GM21786 (cell line): ENCODE data around the gene EED.
A peak's percentile ranks its signal among the peaks of the same experiment; 100 is the strongest.
"Not testable (repeated sequence)": the region's sequence is repeated elsewhere in the genome, so short reads cannot be mapped to it uniquely, and the experiment has no call there.

Experiments used
- ATAC-seq: cut with Tn5 transposase; IDR thresholded peaks from one replicate; pipeline ENCODE4 v1.9.1; 2021; ENCODE audit not compliant: unreplicated experiment

EED gene

DNA sequence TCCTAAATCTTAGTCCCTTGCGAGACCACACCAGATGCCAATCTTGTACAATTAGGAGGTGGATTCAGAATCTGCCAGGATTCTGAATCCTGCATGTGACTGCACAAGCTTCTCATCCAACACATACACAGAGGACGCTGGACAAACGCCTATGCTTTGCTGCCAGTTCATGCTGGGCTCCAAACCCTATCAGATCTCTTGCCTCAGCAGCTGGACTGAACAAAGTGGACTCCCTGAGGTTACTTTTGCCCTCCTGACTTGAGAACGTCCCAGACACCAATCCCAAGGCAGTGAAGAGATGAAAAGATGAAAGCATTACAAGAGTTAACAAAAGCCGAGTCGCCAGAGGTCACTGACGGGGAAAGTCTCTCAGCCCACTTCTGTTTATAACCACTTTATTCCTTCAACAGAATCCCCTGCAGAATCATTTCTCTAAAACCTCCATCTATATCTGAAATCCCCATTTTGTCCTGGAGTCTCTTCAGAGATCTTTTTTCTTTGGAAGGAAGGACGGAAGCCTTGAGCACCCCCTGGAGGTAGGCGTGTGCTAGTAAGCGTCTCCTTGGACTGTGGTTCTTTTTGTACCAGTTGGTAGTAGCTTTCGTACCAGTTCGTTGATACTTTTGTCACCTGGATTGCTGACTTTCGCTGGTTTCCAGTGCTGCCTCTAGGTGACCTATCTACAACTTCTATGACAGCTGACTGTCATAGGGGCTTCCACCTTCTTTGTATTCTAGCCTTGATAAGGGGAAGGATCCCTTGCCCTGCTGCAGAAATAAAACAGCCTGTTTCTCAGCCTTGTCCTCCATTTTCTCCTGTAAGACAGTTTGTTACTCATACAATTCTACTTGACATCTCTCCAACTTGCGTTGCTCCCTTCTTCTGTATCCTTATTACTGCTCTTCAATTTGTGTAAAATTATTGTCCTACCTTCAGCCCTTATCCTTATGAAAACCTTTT lies 26.1 kb upstream of the EED start:
- ATAC-seq = peak; percentile 37

DNA sequence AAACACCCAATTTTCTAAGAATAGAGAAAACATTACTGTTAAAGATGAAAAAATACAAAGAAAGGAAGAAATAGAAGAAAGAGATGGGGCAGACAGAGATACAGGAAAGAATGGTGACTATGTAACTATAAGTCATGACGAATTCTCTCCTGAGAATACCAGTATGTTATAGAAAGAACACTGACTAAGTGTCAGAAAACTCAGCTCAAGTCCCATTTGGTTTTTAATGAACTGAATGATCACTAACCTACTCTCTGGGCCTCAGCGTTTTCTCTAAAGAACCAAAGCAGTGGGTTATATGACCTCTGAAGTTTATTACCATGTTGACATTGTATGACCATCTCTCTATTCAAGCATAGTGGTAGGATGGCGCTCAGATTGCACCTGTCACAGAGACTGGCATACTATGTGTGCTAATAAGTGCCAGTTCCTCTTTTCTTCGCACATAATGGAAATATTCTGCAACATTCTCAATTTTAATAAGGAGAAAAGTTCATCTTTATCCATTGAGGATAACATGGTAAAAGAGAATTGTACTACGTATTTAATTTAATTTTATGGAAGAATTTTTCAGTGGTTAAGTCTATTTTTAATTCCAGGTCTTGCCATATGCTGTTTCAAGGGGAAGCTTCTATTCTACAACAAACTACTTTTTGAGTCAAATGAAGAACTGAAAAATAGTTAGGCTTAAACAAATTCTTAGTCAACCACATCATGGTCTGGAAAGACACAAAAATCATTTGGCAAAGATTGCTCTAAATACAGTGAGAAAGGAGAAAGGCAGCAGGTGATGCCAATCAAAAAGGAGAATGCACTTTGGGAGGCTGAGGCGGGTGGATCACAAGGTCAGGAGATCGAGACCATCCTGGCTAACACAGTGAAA lies 25.0 kb upstream of the EED start:
- ATAC-seq = peak; percentile 73

DNA sequence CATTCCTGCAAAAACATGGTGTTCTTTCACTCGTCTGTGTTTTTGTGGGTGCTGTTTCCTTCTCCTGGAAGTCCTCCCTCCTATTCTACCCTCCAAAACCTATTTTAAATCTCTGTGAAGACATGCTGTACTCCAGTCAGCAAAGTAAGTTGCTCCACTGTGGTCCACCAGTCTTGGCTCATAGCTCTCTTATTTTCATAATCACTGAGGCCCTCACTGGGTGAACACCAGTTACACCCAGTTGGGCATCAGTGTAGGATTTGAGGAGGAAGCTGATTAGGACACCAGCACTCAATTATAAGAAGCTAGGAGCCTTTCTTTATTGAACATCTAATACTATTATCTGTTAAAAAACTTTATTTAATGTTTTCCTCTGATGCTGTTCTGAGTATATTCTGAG lies 23.9 kb upstream of the EED start:
- no peak for ATAC-seq

DNA sequence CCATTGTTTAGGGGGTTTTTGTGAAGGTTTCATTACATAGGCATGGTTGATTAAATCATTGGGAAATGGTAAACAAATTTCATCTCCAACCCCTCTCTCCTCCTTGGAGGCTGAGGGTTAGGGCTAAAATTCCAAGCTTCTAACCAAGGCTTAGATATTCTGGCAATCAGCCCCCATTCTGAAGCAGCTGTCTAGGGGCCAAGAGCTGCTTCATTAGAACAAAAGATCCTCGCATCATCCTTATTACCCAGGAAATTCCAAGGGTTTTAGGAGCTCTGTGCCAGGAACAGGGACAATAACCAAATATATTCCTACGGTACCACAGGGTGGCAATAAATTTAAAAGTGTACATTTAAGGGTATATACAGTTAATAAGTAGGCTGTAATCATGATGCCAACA lies 22.5 kb upstream of the EED start:
- no peak for ATAC-seq

DNA sequence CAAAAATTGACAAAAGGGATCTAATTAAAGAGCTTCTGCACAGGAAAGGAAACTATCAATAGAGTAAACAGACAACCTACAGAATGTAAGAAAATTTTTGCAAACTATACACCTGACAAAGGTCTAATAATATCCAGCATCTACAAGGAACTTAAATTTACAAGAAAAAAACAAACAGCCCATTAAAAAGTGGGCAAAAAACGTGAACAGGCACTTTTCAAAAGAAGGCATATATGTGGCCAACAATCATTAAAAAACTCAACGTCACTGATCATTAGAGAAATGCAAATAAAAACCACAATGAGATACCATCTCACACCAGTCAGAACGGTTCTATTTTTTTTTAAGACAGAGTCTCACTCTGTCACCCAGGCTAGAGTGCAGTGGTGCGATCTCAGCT lies 20.0 kb upstream of the EED start:
- ATAC-seq = not testable (repeated sequence)

DNA sequence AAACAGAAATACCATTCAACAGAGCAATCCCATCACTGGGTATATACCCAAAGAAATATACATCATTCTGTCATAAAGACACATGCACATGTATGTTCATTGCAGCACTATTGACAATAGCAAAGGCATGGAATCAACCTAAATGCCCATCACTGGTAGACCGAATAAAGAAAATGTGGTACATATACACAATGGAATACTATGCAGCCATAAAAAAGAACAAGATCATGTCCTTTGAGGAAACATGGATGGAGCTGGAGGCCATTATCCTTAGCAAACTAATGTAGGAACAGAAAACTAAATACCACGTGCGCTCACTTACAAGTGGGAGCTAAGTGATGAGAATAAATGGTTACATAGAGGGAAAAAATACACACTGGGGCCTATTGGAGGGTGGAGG lies 19.2 kb upstream of the EED start:
- not testable (repeated sequence) for ATAC-seq

DNA sequence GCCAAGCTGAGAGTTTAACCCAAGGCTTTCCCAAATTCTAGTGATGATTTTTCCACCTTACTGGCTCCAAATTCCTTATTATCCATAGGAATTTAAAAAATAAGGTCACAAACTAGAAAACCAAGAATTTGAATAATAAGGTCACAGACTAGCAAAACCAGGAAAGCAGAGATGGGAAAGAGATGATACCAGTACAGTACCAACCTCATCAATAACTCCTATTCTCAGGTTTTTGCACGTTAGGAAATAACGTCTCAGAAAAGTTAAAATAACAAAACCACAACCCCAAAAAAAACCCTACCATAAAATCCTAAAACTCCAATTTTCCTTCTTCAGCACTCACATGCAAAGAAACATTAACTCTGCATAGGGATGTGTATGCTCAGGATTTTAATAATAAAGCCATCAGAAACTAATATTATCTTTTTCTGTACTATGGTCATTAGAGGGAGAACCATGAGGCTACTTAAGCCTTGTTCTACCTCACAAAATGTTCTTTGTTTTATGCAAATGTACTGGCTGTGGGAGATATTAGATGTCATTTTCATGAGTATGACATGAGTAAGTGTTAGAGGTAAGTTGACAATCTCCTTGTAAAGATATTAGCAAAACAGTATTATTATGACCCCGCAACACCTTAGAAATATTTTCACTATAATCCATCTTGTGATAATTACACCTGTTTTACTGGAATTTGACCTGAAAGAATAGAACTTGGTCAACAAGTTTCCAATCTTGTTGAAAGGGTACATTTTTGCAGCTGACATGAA lies 16.1 kb upstream of the EED start:
- ATAC-seq = no peak

DNA sequence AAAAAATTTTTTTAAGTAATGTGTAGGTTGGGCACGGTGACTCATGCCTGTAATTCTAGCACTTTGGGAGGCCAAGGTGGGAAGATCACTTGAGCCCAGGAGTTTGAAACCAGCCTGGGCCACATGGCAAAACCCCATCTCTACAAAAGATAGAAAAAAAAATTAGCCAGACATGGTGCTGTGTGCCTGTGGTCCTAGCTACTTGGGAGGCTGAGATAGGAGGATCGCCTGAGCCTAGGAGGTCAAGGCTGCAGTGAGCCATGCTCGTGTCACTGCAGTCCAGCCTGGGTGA lies 15.6 kb upstream of the EED start:
- not testable (repeated sequence) for ATAC-seq

DNA sequence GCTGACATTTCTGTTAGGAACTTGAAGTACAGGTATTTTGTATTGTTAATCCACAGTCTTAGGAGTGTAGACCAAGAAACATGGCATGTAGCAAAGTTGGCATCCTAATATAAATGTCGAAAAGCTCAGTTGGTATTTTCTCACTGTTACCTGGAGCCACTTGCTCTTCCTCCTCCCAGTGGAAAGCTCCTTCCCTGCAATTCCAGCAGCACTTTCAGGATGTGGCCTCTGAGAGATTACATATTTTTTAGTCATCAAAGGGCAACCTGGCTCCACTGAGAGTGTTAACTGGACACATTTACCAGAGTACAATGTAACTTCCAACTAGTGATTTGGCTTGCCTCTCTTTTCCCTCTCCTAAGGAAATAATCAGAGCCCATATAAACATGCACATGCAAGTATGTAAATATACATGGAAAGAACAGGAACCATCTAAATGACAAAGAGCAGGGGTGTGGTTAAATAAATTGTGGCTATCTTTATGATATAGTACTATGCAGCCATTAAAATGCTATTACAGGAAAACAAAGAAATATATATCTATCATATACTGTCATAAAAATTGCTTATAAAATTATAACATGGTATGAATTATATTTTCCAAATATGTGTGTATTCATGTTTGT lies 14.3 kb upstream of the EED start:
- ATAC-seq = no peak

DNA sequence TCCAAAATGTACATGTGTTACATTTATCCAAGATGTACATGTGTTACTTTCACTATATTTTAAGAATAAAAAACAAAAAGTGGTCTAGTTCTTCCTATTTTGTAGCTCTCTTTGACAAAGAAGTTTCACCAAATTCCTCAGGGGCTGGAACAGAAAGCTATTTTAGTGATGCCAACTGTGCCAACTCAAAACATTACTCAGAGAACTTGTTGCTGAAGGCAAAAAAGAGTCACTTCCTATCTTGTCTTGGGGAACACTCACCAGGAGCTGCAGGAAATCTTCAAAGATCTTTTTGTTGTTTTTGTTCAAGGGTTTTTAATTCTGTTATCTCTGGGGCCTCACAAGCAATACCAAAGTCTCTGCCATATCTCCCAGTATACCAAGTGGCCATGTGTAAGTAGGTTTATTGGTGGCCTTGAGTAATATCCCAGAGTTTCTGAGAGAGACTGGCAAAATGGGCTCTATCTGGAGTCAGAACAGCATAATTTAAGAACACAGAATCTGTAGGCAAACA lies 13.6 kb upstream of the EED start:
- no peak for ATAC-seq

DNA sequence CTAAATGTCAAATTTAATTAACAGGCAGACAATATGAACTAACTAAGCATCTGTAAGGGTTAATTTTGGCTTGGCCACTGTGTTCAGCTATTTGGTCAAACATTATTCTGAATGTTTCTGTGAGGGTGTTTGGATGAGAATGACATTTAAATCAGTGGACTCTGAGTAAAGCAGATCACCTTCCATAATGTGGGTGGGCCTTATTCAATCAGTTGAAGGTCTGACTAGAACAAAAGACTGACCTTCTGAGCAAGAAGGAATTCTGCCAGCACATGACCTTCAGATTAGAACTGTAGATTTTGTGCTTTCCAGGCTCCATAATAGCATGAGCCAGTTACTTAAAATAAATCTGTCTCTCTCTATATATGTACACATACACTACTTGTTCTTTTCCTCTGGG lies 12.0 kb upstream of the EED start:
- ATAC-seq = no peak

DNA sequence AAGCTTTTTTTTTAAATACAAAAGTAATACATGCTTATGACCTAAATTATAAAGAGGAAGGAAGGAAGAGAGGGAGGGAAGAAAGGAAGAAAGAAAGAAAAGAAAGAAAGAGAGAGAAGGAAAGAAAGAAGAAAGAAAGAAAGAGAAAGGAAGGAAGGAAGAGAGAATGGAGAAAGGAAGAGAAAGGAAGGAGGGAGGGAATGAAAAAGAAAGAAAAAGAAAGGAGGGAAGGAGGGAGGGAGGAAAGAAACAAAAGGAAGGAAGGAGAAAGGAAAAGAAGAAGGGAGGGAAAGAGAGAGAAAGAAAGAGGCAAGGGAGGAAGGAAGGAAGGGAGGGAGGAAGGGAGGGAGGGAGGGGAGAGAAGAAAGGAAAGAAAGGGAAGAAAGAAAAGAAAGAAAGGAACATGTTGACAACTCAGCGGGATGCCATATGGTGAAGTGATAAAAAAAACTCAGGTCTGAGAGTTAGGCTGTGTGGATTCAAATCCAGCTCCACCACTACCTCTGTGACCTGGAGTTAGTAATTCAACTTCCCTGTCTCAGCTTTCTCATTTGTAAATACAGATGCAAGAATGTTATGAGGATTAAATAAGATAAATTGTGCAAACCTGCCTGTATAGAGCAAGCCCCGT lies 9.6 kb upstream of the EED start:
- no peak for ATAC-seq

DNA sequence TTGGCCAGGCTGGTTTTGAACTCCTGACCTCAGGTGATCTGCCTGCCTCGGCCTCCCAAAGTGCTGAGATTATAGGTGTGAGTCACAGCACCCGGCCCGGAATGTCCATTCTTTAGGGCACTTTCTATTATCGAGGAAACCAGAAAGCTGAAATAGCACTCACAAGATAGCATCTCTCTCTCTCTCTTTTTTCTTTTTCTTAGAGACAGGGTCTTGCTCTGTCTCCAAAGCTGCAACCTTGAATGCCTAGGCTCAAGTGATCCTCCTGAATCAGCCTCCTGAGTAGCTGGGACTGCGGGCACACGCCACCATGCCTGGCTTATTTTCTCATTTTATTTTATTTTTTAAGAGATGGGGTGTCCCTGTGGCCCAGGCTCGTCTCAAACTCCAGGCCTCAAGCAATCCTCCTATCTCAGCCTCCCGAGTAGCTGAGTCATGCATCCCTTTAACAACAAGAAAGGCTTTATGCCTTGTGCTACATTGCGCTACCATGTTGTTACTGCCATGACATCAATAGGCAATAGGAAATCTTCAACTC lies 7.2 kb upstream of the EED start:
- no peak for ATAC-seq

DNA sequence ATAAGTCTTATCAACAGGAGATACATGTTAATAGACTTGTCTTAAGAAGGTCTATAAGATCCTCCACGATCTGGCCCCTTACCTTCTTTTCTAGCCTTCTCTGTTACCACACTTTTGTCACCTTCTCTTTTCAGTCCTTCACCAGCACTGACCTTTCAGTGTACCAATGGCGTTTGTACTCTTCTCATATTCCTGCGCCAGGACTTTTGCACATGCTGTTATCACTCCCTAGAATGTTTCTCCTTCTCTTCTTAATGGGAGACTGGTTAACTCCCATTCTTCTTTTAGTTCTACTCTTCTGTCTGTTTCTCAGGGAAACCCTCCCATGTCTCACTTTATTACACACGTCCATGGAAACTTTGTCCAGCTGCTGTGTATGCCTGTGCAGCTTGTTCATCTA lies 4.4 kb upstream of the EED start:
- ATAC-seq = no peak

DNA sequence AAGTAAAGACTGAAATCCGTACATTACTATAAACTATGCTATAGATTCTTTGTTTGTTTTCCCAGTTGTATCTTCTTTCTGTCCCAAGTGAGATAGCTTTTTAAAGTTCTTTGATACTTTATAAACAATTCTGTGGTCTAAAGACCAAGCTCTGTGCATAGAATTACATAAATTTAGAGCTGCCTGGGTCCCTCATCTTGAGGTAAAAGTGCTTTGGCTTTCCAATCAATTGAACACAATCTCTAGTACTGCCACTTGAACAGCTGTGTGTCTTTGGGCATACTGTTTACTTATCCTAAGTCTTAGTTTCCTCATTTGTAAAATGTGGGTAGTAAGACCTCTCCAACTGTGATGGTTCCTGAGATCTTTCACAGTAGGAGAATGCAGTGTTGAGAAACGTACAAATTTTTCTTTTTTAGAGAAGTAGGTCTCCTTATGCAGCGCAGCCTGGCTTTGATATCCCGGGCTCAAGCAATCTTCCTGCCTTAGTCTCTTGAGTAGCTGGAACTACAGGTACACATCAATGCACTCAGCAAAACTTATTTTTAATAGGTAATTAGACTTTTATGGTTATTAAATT lies 2.5 kb upstream of the EED start:
- no peak for ATAC-seq

DNA sequence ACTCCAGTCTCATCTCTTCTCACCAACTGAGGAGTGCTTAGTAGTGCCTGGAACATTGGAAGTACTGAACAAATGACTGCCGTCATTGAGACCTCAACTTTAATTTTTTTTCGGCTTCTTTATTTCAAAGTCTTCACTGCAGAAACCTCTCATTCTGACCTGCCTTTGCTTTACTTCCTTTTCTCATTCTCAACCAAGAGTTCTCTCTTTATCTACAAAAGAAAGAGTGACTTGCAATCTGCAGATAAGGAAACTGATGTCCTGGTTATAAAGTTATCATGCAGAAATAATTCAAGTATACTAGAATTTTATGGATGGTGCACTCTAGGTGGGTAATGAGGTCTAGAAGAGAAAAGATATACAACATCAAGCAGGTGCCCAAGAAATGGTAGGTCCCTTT lies 1.2 kb upstream of the EED start:
- no peak for ATAC-seq

DNA sequence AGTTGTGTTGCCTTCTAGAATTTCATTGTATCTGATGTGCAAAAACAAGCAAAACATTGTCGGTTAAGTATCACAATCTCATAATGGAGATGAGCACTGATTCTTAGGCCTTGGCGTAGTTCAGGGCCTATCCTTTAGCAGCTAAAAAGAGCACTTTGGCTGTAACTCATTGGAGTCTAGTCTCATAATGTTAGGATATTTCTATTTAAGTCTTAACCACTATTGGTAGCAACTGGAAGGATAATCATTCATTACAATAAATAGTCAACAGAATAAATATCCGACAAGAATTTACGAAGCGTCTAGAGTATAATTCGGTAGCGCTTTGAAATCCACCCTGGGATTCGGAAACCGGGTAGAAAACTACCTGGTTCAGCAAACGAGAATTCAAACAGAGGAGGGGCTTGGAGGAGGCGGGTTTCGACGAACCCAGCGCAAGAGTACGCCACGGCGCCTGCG lies 461 bp upstream of the EED start:
- ATAC-seq = peak; percentile 74

DNA sequence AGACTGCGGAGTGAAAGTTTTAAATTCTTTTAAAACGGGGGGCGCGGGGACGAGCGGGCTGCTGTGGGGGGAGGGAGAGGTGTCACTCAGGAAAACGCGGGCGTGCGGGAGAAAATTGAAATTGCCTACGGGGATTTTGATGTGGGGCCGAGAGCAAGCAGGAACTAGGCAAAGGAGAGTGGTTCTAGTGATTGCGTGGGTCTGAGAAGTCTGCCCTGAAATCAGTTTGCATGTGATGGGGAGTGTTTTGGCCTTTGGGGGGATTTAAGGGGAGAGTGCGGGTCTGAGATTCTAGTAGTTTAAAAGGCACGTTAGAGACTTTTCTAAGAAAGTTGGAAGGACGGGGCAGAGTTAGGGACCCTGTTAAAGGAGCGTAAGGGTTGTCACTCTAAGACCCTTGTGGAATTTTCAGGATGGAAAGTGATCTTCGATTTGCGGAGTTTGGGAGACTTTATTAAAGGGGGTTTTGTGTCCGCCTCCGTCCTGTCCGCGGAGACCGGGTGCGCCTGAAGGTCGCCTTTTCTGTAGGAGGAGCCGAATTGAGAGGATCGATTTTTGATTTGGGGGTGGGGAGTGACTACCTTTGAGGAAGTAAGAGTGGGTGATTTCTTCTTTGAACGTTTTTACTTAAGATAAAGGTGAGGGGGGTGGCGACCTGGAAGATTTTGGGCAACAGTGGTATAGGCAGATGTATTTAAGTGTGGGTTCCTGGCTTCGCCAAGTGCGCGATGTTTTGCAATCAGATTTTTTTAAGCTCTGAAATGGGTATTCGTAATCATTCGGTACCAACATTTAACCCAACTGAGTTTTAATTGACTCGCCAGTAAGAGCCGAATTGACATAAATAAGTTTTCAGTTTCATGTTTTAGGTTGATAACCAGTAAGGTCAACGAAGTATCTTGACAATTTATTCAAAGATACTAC lies 1.1 kb downstream of the EED start:
- no peak for ATAC-seq

DNA sequence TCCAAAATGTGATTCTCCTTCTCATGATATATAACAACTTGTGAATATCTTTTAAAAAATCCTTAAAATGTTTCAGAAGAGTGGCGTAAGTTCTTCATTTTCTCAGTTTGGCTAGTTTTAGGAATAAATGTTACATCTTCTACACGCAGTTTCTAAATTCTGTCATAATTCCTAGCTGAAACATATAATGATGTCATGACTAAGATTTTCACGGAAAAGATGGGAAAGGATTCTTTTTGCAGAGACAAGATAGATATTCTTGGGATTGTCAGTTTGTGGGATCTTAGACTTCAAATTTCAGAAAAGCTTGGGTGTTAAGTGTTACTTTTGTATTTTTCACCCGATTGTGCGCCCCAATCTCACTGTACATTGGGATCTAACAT lies 1.7 kb downstream of the EED start:
- no peak for ATAC-seq
